D721Med (cell line): ENCODE data around the gene SLC51A.

Experiments used
- DNase-seq: peaks from one replicate; pipeline ENCODE4 v3.0.0; 2011; ENCODE audit warnings: low spot score; ENCODE audit not compliant: insufficient read length
- FAIRE-seq: peaks from 2 replicates; lab custom pipeline; 2011; peaks lifted over from hg19 to GRCh38; lab: Jason Lieb, UNC
- TF ChIP-seq, protein P1 (sequence below): IDR thresholded peaks from 2 replicates; pipeline ENCODE4 v1.5.1; 2012; ENCODE audit warnings: mild to moderate bottlenecking, control low read depth; ENCODE audit not compliant: insufficient read depth; ENCODE audit errors: missing control alignments

The SLC51A gene

GRCh38 chr3:196219194-196219969, 3.0 kb downstream of the SLC51A start:
- no peak for FAIRE-seq
- TF ChIP-seq, protein P1, sequence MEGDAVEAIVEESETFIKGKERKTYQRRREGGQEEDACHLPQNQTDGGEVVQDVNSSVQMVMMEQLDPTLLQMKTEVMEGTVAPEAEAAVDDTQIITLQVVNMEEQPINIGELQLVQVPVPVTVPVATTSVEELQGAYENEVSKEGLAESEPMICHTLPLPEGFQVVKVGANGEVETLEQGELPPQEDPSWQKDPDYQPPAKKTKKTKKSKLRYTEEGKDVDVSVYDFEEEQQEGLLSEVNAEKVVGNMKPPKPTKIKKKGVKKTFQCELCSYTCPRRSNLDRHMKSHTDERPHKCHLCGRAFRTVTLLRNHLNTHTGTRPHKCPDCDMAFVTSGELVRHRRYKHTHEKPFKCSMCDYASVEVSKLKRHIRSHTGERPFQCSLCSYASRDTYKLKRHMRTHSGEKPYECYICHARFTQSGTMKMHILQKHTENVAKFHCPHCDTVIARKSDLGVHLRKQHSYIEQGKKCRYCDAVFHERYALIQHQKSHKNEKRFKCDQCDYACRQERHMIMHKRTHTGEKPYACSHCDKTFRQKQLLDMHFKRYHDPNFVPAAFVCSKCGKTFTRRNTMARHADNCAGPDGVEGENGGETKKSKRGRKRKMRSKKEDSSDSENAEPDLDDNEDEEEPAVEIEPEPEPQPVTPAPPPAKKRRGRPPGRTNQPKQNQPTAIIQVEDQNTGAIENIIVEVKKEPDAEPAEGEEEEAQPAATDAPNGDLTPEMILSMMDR = no peak
- DNase-seq = no peak

DNA sequence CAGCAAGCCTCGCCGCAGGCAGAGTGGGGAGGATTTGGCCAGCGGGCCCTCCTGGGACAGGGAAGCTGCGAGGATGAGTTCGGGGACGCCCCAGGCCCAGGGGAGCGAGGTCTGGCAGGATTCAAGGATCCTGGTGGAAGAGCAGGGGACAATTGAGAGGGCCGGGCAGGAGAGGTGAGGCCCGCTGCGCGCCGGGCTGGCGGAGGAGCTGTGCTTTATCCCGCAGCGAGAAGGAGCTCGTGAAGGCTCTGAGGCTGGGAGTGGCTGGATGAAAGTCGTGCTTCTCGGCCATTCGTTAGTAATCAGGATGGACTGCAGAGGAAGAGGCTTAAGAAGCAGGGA, 3.6 kb downstream of the SLC51A start:
- TF ChIP-seq, protein P1 = no peak
- FAIRE-seq (no peak), DNase-seq (no peak)

- TF ChIP-seq, protein P1 = no peak
- DNase-seq = no peak
- FAIRE-seq = no peak
Observed at GRCh38 chr3:196220587-196220986, 4.3 kb downstream of the SLC51A start.

DNA sequence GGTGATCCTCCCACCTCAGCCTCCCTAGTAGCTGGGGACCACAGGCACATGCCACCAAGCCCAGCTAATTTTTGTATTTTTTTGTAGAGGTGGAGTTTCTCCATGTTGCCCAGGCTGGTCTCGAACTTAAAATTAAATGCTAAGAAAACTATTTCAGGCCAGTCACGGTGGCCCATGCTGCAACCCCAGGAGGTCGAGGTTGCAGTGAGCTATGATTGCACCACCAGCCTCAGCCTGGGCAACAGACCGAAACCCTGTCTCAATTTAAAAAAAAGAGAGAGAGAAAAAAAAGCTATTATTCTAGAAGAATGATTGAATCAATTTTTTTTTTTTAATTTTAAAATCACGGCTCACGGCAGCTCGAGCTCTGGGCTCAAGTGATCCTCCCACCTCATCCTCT, 4.7 kb downstream of the SLC51A start:
- FAIRE-seq (no peak), DNase-seq (no peak)
- TF ChIP-seq, protein P1 = no peak

- DNase-seq = no peak
- FAIRE-seq = no peak
- TF ChIP-seq, protein P1 = no peak
Observed at GRCh38 chr3:196222876-196223595, 6.7 kb downstream of the SLC51A start.

DNA sequence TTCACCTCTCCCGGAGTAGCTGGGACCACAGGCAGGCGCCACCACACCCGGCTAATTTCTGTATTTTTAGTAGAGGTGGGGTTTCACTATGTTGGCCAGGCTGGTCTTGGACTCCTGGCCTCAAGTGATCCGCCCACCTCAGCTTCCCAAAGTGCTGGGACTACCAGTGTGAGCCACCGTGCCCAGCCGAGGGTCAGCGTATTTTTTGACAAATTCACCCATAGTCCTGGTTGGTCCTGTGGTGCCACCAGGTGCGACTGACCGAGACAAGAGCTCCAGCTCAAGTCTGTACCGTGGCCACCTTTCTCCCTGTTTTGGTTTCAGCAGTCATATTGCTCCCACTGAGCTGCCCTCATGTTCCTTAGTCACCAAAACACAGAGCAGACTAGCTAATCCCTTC, 8.8 kb downstream of the SLC51A start:
- FAIRE-seq (no peak), DNase-seq (no peak)
- TF ChIP-seq, protein P1 = no peak

- DNase-seq = no peak
- no peak for FAIRE-seq
- TF ChIP-seq, protein P1 = no peak
Observed at GRCh38 chr3:196225763-196226364, 9.5 kb downstream of the SLC51A start.
